ENCODE measurements around the gene IGF1R.

IGF1R gene

GRCh38 chr15:98789020-98789419 is 140.7 kb downstream of the IGF1R start:
- TF ChIP-seq, protein P1, sequence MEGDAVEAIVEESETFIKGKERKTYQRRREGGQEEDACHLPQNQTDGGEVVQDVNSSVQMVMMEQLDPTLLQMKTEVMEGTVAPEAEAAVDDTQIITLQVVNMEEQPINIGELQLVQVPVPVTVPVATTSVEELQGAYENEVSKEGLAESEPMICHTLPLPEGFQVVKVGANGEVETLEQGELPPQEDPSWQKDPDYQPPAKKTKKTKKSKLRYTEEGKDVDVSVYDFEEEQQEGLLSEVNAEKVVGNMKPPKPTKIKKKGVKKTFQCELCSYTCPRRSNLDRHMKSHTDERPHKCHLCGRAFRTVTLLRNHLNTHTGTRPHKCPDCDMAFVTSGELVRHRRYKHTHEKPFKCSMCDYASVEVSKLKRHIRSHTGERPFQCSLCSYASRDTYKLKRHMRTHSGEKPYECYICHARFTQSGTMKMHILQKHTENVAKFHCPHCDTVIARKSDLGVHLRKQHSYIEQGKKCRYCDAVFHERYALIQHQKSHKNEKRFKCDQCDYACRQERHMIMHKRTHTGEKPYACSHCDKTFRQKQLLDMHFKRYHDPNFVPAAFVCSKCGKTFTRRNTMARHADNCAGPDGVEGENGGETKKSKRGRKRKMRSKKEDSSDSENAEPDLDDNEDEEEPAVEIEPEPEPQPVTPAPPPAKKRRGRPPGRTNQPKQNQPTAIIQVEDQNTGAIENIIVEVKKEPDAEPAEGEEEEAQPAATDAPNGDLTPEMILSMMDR (conservative IDR thresholded peaks at IDR 0.05; ENCODE audit: low read depth, low read length): no peak
- no peak overlapping the region for H3K4me3 ChIP-seq (ENCODE audit: low read depth, low read length)

GRCh38 chr15:98790270-98790669 is 141.9 kb downstream of the IGF1R start:
- DNase-seq (ENCODE audit: low read depth): no peak
- TF ChIP-seq, protein P1 (conservative IDR thresholded peaks at IDR 0.05; ENCODE audit: low read depth, low read length): no peak
- no peak overlapping the region for H3K4me3 ChIP-seq (ENCODE audit: low read depth, low read length)

More at GRCh38 chr15:98789020-98789419, 140.7 kb downstream of the IGF1R start:
- DNase-seq (ENCODE audit: low read depth): no peak

DNA sequence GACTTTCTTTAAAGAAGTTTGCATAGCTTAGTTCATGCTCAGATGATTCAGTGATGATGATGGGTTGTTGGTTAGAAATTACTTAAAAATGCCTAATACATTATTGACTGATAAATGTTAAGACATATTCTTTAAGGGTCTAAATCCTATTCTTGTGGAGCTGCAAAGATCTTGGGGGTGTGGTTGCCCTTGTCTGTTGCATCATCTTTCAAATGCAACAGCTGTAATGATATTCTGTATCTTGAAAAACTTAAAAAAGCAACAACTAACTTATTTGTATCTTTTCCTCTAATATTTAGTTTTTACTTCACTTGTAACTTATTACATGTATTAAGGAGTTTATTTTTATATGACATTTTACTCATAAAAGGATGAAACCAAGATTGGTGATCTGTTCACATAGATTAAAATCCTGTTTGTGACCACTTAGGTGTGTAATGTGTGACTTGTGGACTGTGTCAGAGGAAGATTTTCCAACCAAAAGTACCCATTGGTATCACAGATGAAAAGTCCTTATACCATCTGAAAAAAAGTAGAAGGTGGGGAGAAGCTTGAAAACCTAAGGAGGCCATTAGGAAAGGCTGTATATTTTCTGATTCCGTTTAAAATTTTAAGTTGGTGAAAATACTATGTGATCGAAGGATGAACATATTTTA is 142.8 kb downstream of the IGF1R start:
- TF ChIP-seq, protein P1 (conservative IDR thresholded peaks at IDR 0.05; ENCODE audit: low read depth, low read length): no peak
- no peak for DNase-seq (ENCODE audit: low read depth)
- H3K4me3 ChIP-seq (ENCODE audit: low read depth, low read length): no peak overlapping the region

GRCh38 chr15:98792117-98792516 is 143.8 kb downstream of the IGF1R start:
- H3K4me3 ChIP-seq (ENCODE audit: low read depth, low read length): no peak overlapping the region
- TF ChIP-seq, protein P1 (conservative IDR thresholded peaks at IDR 0.05; ENCODE audit: low read depth, low read length): no peak
- no peak for DNase-seq (ENCODE audit: low read depth)

DNA sequence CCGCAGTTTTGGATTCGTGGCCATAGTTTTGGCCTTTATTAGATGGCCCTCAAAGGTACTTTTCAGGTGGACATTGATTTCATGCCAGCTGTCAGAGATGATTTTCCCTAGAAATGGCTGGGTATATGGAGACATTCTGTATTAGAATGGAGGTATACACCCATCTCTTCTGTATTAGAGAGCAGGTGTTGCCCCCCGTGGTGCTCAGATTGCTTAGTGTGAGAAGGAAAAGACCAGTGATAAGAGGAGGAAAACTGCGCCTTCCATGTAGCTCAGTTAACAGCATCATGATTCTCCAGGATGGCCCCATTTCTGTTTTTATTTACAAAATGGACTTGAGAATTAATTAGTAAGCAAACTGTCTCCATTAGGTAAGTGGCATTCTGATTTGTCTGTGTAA is 145.9 kb downstream of the IGF1R start:
- H3K4me3 ChIP-seq (ENCODE audit: low read depth, low read length): no peak overlapping the region
- TF ChIP-seq, protein P1 (conservative IDR thresholded peaks at IDR 0.05; ENCODE audit: low read depth, low read length): no peak
- DNase-seq (ENCODE audit: low read depth): no peak

DNA sequence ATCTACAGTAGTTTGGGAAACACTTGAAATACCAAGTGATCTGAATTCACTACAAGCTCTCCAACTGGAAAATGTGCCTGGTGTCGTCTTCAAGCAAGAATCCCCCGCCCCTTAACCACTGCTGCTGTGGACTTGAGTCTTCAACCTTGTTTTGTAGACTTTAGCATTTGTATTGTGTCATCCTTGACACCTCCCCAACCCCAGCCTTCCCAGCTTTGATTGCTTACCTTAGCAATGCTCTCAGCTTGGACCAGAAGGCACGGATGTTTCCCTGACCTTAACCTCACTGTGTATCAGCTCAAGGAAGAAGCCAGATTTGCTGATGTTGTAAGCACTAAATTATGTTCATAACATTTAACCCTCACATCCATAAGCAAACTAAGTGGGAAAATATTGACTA is 146.4 kb downstream of the IGF1R start:
- no peak overlapping the region for H3K4me3 ChIP-seq (ENCODE audit: low read depth, low read length)
- DNase-seq (ENCODE audit: low read depth): peak; percentile 74
- TF ChIP-seq, protein P1 (conservative IDR thresholded peaks at IDR 0.05; ENCODE audit: low read depth, low read length): no peak

- TF ChIP-seq, protein P1 (conservative IDR thresholded peaks at IDR 0.05; ENCODE audit: low read depth, low read length): no peak
- no peak overlapping the region for H3K4me3 ChIP-seq (ENCODE audit: low read depth, low read length)
- no peak for DNase-seq (ENCODE audit: low read depth)
Measured at GRCh38 chr15:98795980-98796379, 147.6 kb downstream of the IGF1R start.

Data from choroid plexus epithelial cell (primary cell).